H9 (cell line): ENCODE results near the gene RAB5IF. TPM values are rescaled to one million over a fixed set of nuclear protein-coding genes. Genes with fewer than 3 reads are reported as not detected.
A peak's percentile ranks its signal among the peaks of the same experiment; 100 is the strongest.

ENCODE experiments used
- DNase-seq: peaks from one replicate; pipeline ENCODE4 v3.0.0-alpha.2; 2017
- H2AFZ ChIP-seq: one replicate; pipeline ENCODE4 v1.6.1; 2013; ENCODE audit warnings: mild to moderate bottlenecking, low read length, control low read depth, moderate library complexity
- H2AK5ac ChIP-seq: 2 replicates; pipeline ENCODE4 v1.6.1; 2013; ENCODE audit warnings: low read length, control low read depth, mixed read lengths; ENCODE audit not compliant: insufficient read length
- H2BK120ac ChIP-seq: one replicate; pipeline ENCODE4 v1.6.1; 2013; ENCODE audit warnings: low read depth, mild to moderate bottlenecking, low read length, control low read depth, inconsistent platforms; ENCODE audit not compliant: poor library complexity, severe bottlenecking
- H2BK12ac ChIP-seq: 2 replicates; pipeline ENCODE4 v1.6.1; 2013; ENCODE audit warnings: low read length, control low read depth, mixed read lengths, low read depth; ENCODE audit not compliant: insufficient read length
- H2BK15ac ChIP-seq: 2 replicates; pipeline ENCODE4 v1.6.1; 2013; ENCODE audit warnings: low read depth, low read length, control low read depth
- H2BK20ac ChIP-seq: one replicate; pipeline ENCODE4 v1.6.1; 2013; ENCODE audit warnings: low read depth, mild to moderate bottlenecking, low read length, control low read depth, inconsistent platforms; ENCODE audit not compliant: poor library complexity, severe bottlenecking
- H2BK5ac ChIP-seq: 2 replicates; pipeline ENCODE4 v1.6.1; 2013; ENCODE audit warnings: low read length, control low read depth, mixed read lengths; ENCODE audit not compliant: insufficient read length
- H3K14ac ChIP-seq: 2 replicates; pipeline ENCODE4 v1.6.1; 2013; ENCODE audit warnings: low read length, control low read depth; ENCODE audit not compliant: insufficient read depth
- H3K18ac ChIP-seq: 2 replicates; pipeline ENCODE4 v1.6.1; 2013; ENCODE audit warnings: low read depth, mild to moderate bottlenecking, mixed read lengths, low read length, control low read depth; ENCODE audit not compliant: insufficient read length
- H3K23ac ChIP-seq: 2 replicates; pipeline ENCODE4 v1.6.1; 2013; ENCODE audit warnings: low read length, control low read depth, mixed read lengths, low read depth; ENCODE audit not compliant: insufficient read length
- H3K23me2 ChIP-seq: 2 replicates; pipeline ENCODE4 v1.6.1; 2013; ENCODE audit warnings: low read depth, mild to moderate bottlenecking, mixed read lengths, low read length, control low read depth; ENCODE audit not compliant: insufficient read length, poor library complexity, severe bottlenecking
- H3K27ac ChIP-seq: 2 replicates; pipeline ENCODE4 v1.5.1; 2013; ENCODE audit warnings: low read length, control low read depth, mixed read lengths, low read depth; ENCODE audit not compliant: insufficient read length
- H3K27me3 ChIP-seq: 2 replicates; pipeline ENCODE4 v1.6.1; 2013; ENCODE audit warnings: low read length, control low read depth, inconsistent platforms; ENCODE audit not compliant: insufficient read depth
- H3K4ac ChIP-seq: 2 replicates; pipeline ENCODE4 v1.6.1; 2013; ENCODE audit warnings: low read depth, mild to moderate bottlenecking, control low read depth, inconsistent platforms, low read length, moderate library complexity
- H3K4me1 ChIP-seq: 2 replicates; pipeline ENCODE4 v1.6.1; 2013; ENCODE audit warnings: low read length, control low read depth, inconsistent platforms; ENCODE audit not compliant: insufficient read depth
- H3K4me2 ChIP-seq: 2 replicates; pipeline ENCODE4 v1.6.1; 2013; ENCODE audit warnings: low read length, control low read depth, mixed read lengths; ENCODE audit not compliant: insufficient read length, insufficient read depth
- H3K56ac ChIP-seq: 2 replicates; pipeline ENCODE4 v1.6.1; 2013; ENCODE audit warnings: low read depth, mild to moderate bottlenecking, mixed read lengths, low read length, control low read depth; ENCODE audit not compliant: insufficient read length
- H3K79me1 ChIP-seq: 2 replicates; pipeline ENCODE4 v1.6.1; 2013; ENCODE audit warnings: low read depth, mild to moderate bottlenecking, moderate library complexity, low read length, control low read depth, inconsistent platforms; ENCODE audit not compliant: insufficient read depth, poor library complexity, severe bottlenecking
- H3K79me2 ChIP-seq: 2 replicates; pipeline ENCODE4 v1.6.1; 2013; ENCODE audit warnings: low read length, control low read depth, inconsistent platforms; ENCODE audit not compliant: insufficient read depth
- H3K9ac ChIP-seq: 2 replicates; pipeline ENCODE4 v1.6.1; 2013; ENCODE audit warnings: low read length, control low read depth, mixed read lengths; ENCODE audit not compliant: insufficient read length; ENCODE audit errors: extremely low read depth
- H3K9me3 ChIP-seq: one replicate; pipeline ENCODE4 v1.6.1; 2013; ENCODE audit warnings: low read depth, low read length, inconsistent platforms; ENCODE audit not compliant: control insufficient read depth
- H3T11ph ChIP-seq: one replicate; pipeline ENCODE4 v1.6.1; 2013; ENCODE audit warnings: mild to moderate bottlenecking, low read length, control low read depth, inconsistent platforms
- H4K20me1 ChIP-seq: one replicate; pipeline ENCODE4 v1.6.1; 2013; ENCODE audit not compliant: control insufficient read depth, insufficient read length, insufficient read depth
- H4K5ac ChIP-seq: 2 replicates; pipeline ENCODE4 v1.6.1; 2013; ENCODE audit warnings: low read depth, mild to moderate bottlenecking, mixed read lengths, low read length, control low read depth; ENCODE audit not compliant: insufficient read length
- H4K8ac ChIP-seq: replicated peaks from 2 replicates; pipeline ENCODE4 v1.6.1; 2013; ENCODE audit warnings: low read length, control low read depth, mixed read lengths, low read depth; ENCODE audit not compliant: insufficient read length
- H4K91ac ChIP-seq: 2 replicates; pipeline ENCODE4 v1.6.1; 2013; ENCODE audit warnings: low read depth, mild to moderate bottlenecking, moderate library complexity, mixed read lengths, low read length, control low read depth; ENCODE audit not compliant: insufficient read length
- H3K27ac Mint-ChIP-seq, 3 experiments: 2 replicates in 2 of 3; 3 replicates in 1 of 3; pipeline ENCODE4 v1.8.0; 2020 to 2021; ENCODE audit warnings: mixed read lengths in 3 of 3, mild to moderate bottlenecking in 1 of 3, moderate library complexity in 1 of 3
- H3K27me3 Mint-ChIP-seq: 2 replicates; pipeline ENCODE4 v1.8.0; 2021; ENCODE audit warnings: low read depth, mild to moderate bottlenecking, moderate library complexity, mixed read lengths
- H3K36me3 Mint-ChIP-seq, 3 experiments: 2 replicates in 2 of 3; 3 replicates in 1 of 3; pipeline ENCODE4 v1.8.0; 2020 to 2021; ENCODE audit warnings: low read depth in 3 of 3, mixed read lengths in 3 of 3; ENCODE audit not compliant: insufficient read depth in 1 of 3
- H3K4me1 Mint-ChIP-seq, 2 experiments: 2 replicates each; pipeline ENCODE4 v1.8.0; 2020; ENCODE audit warnings: mixed read lengths in 2 of 2
- H3K4me3 Mint-ChIP-seq, 2 experiments: 2 replicates in 1 of 2; 3 replicates in 1 of 2; pipeline ENCODE4 v1.8.0; 2020 to 2021; ENCODE audit warnings: mild to moderate bottlenecking in 2 of 2, mixed read lengths in 2 of 2, moderate library complexity in 1 of 2
- H3K9me3 Mint-ChIP-seq, 2 experiments: 2 replicates in 1 of 2; 3 replicates in 1 of 2; pipeline ENCODE4 v1.8.0; 2020; ENCODE audit warnings: mild to moderate bottlenecking in 2 of 2, mixed read lengths in 2 of 2, moderate library complexity in 1 of 2
- CTCF ChIP-seq: fragments of 200-600 bp; sonication (generic); conservative IDR thresholded peaks from 3 replicates; pipeline ENCODE4 v1.8.0; 2021; ENCODE audit warnings: antibody characterized with exemption, mild to moderate bottlenecking
- WGBS: extraction: QIAGEN DNeasy Blood & Tissue Kit; methylation state at CpG from one replicate; pipeline ENCODE4 v1.1.7; 2013; ENCODE audit warnings: missing lambda C conversion rate, low lambda C conversion rate, mixed read lengths; ENCODE audit not compliant: insufficient read length; ENCODE audit errors: extremely low coverage; 5-methylcytosine and 5-hydroxymethylcytosine counted together
- total RNA-seq: library from RNA; stranded (reverse); gene quantifications from 2 replicates; pipeline ENCODE4 v1.2.1, GENCODE V29; 2021

Gene RAB5IF
- total RNA-seq, 1 experiment from 2014 or later: 96.5 TPM

- no peaks in the 10 kb centered on the region for H3K27me3 ChIP-seq
- no peaks in the 10 kb centered on the region for H3K9me3 ChIP-seq
- H2BK120ac ChIP-seq: no peak overlapping the region
- peaks cover 24 to 26% of the 10 kb centered on the region in 2 experiments for H3K4me1 Mint-ChIP-seq
- H3K36me3 Mint-ChIP-seq: peaks cover 32 to 50% (median 45%) of the 10 kb centered on the region in 3 experiments
- H3K79me1 ChIP-seq: no peaks in the 10 kb centered on the region
- H4K8ac ChIP-seq: no peak overlapping the region
- no peak overlapping the region for H3K18ac ChIP-seq
- H2BK12ac ChIP-seq: no peak overlapping the region
- H3K56ac ChIP-seq: no peak overlapping the region
- H4K20me1 ChIP-seq: no peaks in the 10 kb centered on the region
- no peak overlapping the region for H3K23ac ChIP-seq
- H2AFZ ChIP-seq: no peak overlapping the region
- H3K4me2 ChIP-seq: no peak overlapping the region
- TF ChIP-seq CTCF: no peak
- peaks cover 10% of the 10 kb centered on the region for H3K23me2 ChIP-seq
- H3K27ac ChIP-seq: no peak overlapping the region
- H3K14ac ChIP-seq: no peak overlapping the region
- WGBS: no CpG with 5 or more reads among the region's 15 CpGs
- H2AK5ac ChIP-seq: no peak overlapping the region
- no peak overlapping the region for H3K9ac ChIP-seq
- no peak overlapping the region for H2BK20ac ChIP-seq
- H2BK15ac ChIP-seq: no peak overlapping the region
- no peak overlapping the region for H3K4ac ChIP-seq
- H3K27ac Mint-ChIP-seq: peak overlapping the region in 1 of 3 experiments; percentile 32; a peak in 1 of 7 replicates
- no peak overlapping the region for H4K91ac ChIP-seq
- peaks cover 12% of the 10 kb centered on the region; the same call in 1 of the 2 replicates for H3K79me2 ChIP-seq
- no peak overlapping the region for H3K4me3 Mint-ChIP-seq
- H3K27me3 Mint-ChIP-seq: no peaks in the 10 kb centered on the region
- H3K9me3 Mint-ChIP-seq: no peaks in the 10 kb centered on the region; a peak in 1 of 5 replicates
- H3K4me1 ChIP-seq: no peaks in the 10 kb centered on the region; the same call in 1 of the 2 replicates
- H4K5ac ChIP-seq: no peak overlapping the region
- DNase-seq: no peak
- H3T11ph ChIP-seq: no peak overlapping the region
- H2BK5ac ChIP-seq: no peak overlapping the region
These were observed 27.1 kb upstream of the RAB5IF start for GRCh38 chr20:36578356-36579041.
